Transverse colon (tissue), 4 donors: Measurements from ENCODE around the gene GPM6B. TPM values are rescaled to one million over a fixed set of nuclear protein-coding genes. Genes with fewer than 3 reads are reported as not detected.

ENCODE experiments used
- DNase-seq: peaks from one replicate; pipeline ENCODE4 v3.0.0-alpha.2; 2019
- H3K27ac ChIP-seq, 4 donors: fragments of 200-600 bp; sonication (generic); 2 replicates each; pipeline ENCODE4 v1.5.1; 2016 to 2018; ENCODE audit warnings: inconsistent platforms in 4 of 4
- H3K27me3 ChIP-seq: fragments of 200-600 bp; sonication (generic); 2 replicates; pipeline ENCODE4 v1.5.1; 2017; ENCODE audit warnings: inconsistent platforms
- H3K36me3 ChIP-seq, 4 donors: fragments of 200-600 bp; sonication (generic); 2 replicates each; pipeline ENCODE4 v1.5.1; 2017 to 2019; ENCODE audit warnings: inconsistent platforms in 4 of 4
- H3K4me1 ChIP-seq, 4 donors: fragments of 200-600 bp; sonication (generic); 2 replicates each; pipeline ENCODE4 v1.5.1; 2017 to 2020; ENCODE audit warnings: inconsistent platforms in 4 of 4
- H3K4me3 ChIP-seq, 4 donors: fragments of 200-600 bp; sonication (generic); 1 replicate in 1 of 4; 2 replicates in 3 of 4; pipeline versions ENCODE4 v1.5.1 to v1.6.1; 2017 to 2019; ENCODE audit warnings: inconsistent platforms in 4 of 4
- H3K9me3 ChIP-seq, 2 donors: fragments of 200-600 bp; sonication (generic); 2 replicates each; pipeline ENCODE4 v1.5.1; 2017 to 2019; ENCODE audit warnings: inconsistent platforms in 2 of 2
- EP300 ChIP-seq: sonication (generic); formaldehyde crosslinking; IDR thresholded peaks from one replicate; pipeline ENCODE4 v1.6.1; 2017; ENCODE audit warnings: antibody characterized with exemption, low read depth
- POLR2A ChIP-seq: fragments of 450-650 bp; IDR thresholded peaks from one replicate; pipeline ENCODE4 v1.6.1; 2016; ENCODE audit warnings: antibody characterized with exemption, mild to moderate bottlenecking, moderate library complexity
- POLR2AphosphoS5 ChIP-seq, 3 donors: sonication (generic); formaldehyde crosslinking; IDR thresholded peaks; one replicate each; pipeline ENCODE4 v1.6.1; 2016; ENCODE audit warnings: antibody characterized with exemption in 3 of 3
- WGBS, 2 donors: methylation state at CpG; one replicate each; pipeline ENCODE4 v1.1.5; 2018; ENCODE audit warnings: low coverage in 1 of 2; 5-methylcytosine and 5-hydroxymethylcytosine counted together
- in situ Hi-C, 4 donors: fragments of 200-750 bp; cut with MboI; loops; one replicate each; pipeline versions ENCODE4 v1.15.0 to v1.15.1; 2017; ENCODE audit warnings: low sequenced_read_pairs in 3 of 4, low pct_ligation_motif_present in 1 of 4, low pct_unique_long_range_greater_than_20kb in 1 of 4
- intact Hi-C: fragments of 100-400 bp; cut with DNase I; formaldehyde crosslinking; loops from one replicate; pipeline ENCODE4 v1.15.1; 2023; ENCODE audit warnings: low total_unique reads
- total RNA-seq, 4 donors: library from RNA; depleted of rRNA; stranded (reverse); fragments of >200 nt; gene quantifications; one replicate each; pipeline ENCODE4 v1.1.0, GENCODE V29; 2016
- TF ChIP-seq, protein P1 (sequence below), 5 experiments: fragments of 200-600 bp in 3 of 5; fragments of 450-650 bp in 2 of 5; sonication (generic) in 3 of 5; IDR thresholded peaks; 1 replicate in 2 of 5; 2 replicates in 3 of 5; pipeline ENCODE4 v1.5.1; 2016 to 2017; ENCODE audit warnings: antibody characterized with exemption in 5 of 5, inconsistent platforms in 3 of 5, mild to moderate bottlenecking in 2 of 5, moderate library complexity in 1 of 5

Gene GPM6B
- total RNA-seq, 4 donors from 2014 or later: 1.5 to 7.6 (median 5.0) TPM

DNA sequence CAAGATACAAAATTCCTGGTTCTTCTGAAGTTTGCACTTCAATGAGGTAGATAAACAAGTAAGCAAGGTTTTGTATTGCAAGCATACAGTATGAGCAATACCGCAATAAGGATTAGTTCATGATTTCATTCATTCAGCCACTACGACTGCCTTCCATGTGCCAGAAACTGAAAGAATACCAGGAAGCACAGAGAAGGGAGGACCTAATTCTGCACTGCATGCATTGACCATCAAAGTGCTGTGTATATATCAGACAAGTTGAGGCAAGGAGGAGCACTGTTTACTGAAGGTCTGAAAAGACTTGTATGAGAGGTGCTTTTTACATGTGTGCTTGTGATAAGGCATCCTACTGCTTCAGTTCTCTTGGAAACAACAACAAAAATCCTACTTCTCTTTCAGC, 40.9 kb upstream of the GPM6B start:
- TF ChIP-seq, protein P1, sequence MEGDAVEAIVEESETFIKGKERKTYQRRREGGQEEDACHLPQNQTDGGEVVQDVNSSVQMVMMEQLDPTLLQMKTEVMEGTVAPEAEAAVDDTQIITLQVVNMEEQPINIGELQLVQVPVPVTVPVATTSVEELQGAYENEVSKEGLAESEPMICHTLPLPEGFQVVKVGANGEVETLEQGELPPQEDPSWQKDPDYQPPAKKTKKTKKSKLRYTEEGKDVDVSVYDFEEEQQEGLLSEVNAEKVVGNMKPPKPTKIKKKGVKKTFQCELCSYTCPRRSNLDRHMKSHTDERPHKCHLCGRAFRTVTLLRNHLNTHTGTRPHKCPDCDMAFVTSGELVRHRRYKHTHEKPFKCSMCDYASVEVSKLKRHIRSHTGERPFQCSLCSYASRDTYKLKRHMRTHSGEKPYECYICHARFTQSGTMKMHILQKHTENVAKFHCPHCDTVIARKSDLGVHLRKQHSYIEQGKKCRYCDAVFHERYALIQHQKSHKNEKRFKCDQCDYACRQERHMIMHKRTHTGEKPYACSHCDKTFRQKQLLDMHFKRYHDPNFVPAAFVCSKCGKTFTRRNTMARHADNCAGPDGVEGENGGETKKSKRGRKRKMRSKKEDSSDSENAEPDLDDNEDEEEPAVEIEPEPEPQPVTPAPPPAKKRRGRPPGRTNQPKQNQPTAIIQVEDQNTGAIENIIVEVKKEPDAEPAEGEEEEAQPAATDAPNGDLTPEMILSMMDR (IDR thresholded peaks at IDR 0.05): no peak
- TF ChIP-seq EP300: no peak
- no peak for TF ChIP-seq POLR2AphosphoS5 (IDR thresholded peaks at IDR 0.05)
- TF ChIP-seq POLR2A: no peak
- in situ Hi-C loops (no loop called here), intact Hi-C loops (no loop called here)
- H3K4me3 ChIP-seq: no peak overlapping the region
- H3K36me3 ChIP-seq: no peaks in the 10 kb centered on the region
- H3K27ac ChIP-seq: no peak overlapping the region
- no peak for DNase-seq
- H3K4me1 ChIP-seq: no peaks in the 10 kb centered on the region
- H3K9me3 ChIP-seq: no peaks in the 10 kb centered on the region
- H3K27me3 ChIP-seq: no peaks in the 10 kb centered on the region
- 77 to 80% methylated on average over 1 to 2 of the region's 2 CpGs for WGBS, 2 donors

DNA sequence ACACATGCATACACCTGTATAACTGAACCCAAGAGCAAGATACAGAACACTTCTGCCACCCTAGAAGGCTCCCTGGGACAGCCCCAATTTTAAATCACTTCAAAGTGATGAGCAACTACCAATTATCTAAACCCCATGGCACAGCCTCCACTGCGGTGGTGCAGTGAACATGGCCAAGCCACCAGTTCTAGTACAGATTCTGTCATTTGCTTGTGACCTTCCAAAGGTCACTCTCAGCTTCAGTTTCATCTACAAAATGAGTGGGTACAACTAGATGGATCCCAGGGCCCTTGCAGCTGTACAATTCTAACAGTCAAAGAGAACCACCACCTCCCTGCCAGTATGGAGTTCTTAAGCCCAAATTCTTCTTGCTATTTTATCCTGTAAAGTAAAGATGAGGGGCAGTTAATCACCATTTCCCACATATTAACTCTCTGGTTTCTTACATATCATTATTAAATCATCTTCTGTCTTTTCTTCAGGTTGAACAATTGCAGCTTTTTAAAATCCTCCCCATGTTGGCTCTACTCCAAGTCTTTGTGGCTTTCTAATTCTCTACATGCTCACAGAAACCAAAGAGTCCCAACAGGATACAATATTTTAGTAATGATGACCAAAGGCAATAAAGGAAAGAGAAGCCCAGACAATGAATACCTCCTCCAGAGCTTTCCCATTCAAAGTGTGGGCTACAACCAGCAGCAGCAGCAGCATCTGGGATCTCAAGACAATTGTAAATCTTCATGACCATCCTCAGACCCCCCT, 39.0 kb upstream of the GPM6B start:
- intact Hi-C loops (no loop called here), in situ Hi-C loops (no loop called here)
- H3K36me3 ChIP-seq: no peaks in the 10 kb centered on the region
- no peak overlapping the region for H3K4me3 ChIP-seq
- WGBS, 2 donors: 86% methylated on average over 1 of the region's 1 CpG; no CpG with 5 or more reads in 1 of the 2 donors
- H3K27me3 ChIP-seq: no peaks in the 10 kb centered on the region
- no peak for DNase-seq
- H3K27ac ChIP-seq: no peak overlapping the region
- TF ChIP-seq POLR2A (no peak), POLR2AphosphoS5 (IDR thresholded peaks at IDR 0.05) (no peak), EP300 (no peak)
- TF ChIP-seq, protein P1 (IDR thresholded peaks at IDR 0.05): no peak
- no peaks in the 10 kb centered on the region for H3K4me1 ChIP-seq
- no peaks in the 10 kb centered on the region for H3K9me3 ChIP-seq

DNA sequence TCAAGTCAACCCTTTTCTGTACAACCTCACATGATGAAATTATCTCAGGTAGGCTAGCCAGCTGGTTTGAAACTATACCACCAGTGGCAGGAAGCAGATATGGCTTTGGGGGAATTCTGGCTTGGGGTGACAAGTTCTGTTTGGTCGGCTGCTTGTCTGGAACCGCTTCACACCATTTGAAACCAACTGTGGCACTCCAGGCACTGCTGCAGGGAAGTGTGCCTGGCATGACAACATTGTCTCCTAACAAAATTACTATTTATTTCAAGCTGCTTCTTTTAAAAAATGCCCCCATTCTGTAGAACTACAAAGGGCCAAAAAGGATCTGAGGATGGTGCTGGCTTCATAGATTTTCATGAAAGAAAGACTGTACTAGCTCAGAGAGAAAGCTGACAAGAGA, 37.1 kb upstream of the GPM6B start:
- no peaks in the 10 kb centered on the region for H3K27me3 ChIP-seq
- H3K9me3 ChIP-seq: no peaks in the 10 kb centered on the region
- no peak for DNase-seq
- H3K36me3 ChIP-seq: no peaks in the 10 kb centered on the region
- WGBS, 2 donors: 86% methylated on average over 2 of the region's 2 CpGs; no CpG with 5 or more reads in 1 of the 2 donors
- TF ChIP-seq EP300: no peak
- no peak for TF ChIP-seq POLR2A
- TF ChIP-seq, protein P1 (IDR thresholded peaks at IDR 0.05): no peak
- no peak for TF ChIP-seq POLR2AphosphoS5 (IDR thresholded peaks at IDR 0.05)
- H3K4me3 ChIP-seq: no peak overlapping the region
- in situ Hi-C loops (no loop called here), intact Hi-C loops (no loop called here)
- H3K27ac ChIP-seq: no peak overlapping the region
- H3K4me1 ChIP-seq: no peaks in the 10 kb centered on the region

DNA sequence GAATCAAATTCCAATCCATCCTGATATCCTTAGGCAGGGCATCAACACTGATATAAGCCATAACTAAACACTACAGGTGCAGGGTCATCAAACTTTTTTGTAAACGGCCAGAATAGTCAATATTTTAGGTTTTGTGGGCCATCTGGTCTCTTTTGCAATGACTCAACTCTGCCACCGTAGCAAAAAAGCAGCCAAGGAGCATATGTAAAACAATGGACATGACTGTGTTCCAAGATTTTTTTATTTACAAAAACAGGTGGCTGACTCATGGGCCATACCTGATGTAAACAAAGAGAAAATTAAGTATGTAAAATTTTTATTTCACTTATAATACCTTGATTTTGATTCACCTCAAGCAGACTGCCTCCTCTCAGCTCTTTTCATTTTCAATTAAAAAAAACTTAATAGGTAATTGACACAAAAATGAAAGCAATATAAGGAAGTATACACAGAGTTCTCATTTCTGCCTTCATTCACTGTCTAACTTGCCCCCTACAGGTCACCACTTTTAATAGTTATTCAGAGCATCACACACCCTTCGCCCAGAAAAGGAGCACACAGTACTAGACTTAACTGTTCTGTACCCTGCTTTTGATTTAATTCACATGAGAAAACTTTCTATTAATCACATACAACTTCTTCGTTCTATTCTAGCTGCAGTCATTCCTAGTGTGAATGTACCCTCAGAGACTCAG, 35.3 kb upstream of the GPM6B start:
- Histone ChIP-seq H3K27ac (no peak overlapping the region), H3K4me3 (no peak overlapping the region), H3K27me3 (no peaks in the 10 kb centered on the region), H3K9me3 (no peaks in the 10 kb centered on the region), H3K36me3 (no peaks in the 10 kb centered on the region), H3K4me1 (no peaks in the 10 kb centered on the region)
- WGBS, 2 donors: 52 to 89% methylated on average over 2 to 4 of the region's 4 CpGs
- TF ChIP-seq, protein P1 (IDR thresholded peaks at IDR 0.05): no peak
- TF ChIP-seq POLR2A (no peak), EP300 (no peak), POLR2AphosphoS5 (IDR thresholded peaks at IDR 0.05) (no peak)
- intact Hi-C loops: no loop called here
- in situ Hi-C loops: no loop called here
- DNase-seq: no peak
